GM19193 (cell line): ENCODE measurements around the gene FBF1.

Source experiments
- POLR2A ChIP-seq: IDR thresholded peaks from 4 replicates; pipeline ENCODE4 v1.6.1; 2011; ENCODE audit not compliant: insufficient read depth, insufficient read length; ENCODE audit errors: extremely low read depth

The FBF1 gene

DNA sequence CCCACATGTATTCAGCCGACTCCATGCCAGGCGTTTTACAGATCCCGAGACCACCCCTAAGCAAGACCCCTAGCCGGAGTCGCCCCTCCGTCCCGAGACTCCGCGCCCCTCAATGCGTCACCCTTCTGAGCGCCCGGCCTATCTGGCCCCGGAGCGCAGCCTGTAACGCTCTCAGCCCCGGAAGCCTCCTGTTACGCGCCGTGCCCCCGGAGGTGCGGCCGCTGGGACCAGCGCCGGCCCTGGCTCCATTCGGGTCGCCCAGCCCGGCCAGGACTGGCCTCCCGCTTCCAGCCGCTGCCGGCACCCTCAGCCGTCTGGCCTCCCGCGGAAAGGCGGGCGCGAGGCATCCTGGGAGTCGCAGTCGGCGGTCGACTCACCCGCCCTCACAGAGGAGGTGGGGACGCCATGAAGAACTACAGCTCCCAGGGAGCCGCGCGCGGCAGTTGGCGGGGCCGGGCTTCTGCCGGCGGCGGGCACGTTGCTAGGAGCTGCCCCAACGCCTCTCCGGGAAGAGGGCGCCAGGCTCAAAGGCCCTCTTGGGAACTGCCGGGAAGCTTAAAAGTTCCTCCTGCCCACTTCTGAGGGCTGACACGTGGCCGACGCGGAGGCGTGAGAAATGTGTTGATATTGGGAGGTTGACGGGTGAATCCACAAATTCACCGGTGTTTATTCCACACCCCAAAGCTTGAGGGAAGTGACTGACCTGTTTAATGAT lies at the start of gene FBF1:
FBF1 (minus strand) TSS at position 316 of the 715 bp plus-strand sequence. CDS start 2,893 bp downstream, outside the sequence.
- TF ChIP-seq POLR2A, result peak; percentile 82

DNA sequence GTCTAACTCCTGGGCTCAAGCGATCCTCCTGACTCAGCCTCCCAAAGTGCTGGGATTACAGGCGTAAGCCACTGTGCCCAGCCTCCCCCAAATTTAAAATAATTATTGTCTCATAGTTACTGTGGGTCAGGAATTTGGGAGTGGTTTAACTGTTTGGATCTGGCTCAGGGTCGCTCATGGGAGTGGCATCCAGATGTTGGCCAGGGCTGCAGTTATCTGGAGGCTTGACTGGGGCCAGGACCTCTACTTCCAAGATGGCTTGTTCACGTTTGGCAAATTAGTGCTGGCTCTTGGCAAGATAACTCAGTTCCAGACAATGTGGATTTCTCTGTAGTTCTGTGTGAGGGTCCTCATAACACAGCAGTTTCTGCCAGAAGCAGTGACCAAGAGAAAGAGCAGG lies 46.2 kb upstream of the FBF1 start:
- TF ChIP-seq POLR2A, result no peak

DNA sequence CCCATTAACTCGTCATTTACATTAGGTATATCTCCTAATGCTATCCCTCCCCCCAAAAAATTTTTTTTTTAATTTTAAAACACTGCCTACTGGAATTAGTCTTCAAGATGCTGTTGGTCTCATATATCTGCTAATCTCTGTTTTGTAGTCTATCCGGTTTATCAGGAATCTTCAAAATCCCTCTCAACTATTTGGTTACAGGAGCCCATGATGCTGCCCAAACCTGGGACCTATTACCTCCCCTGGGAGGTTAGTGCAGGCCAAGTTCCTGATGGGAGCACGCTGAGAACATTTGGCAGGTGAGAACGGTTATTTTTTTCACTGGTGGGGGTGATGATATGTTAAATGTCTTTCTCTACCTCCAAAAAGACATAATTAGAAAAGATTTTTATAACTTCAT lies 45.1 kb upstream of the FBF1 start:
- TF ChIP-seq POLR2A, result no peak

- no peak for TF ChIP-seq POLR2A
These were observed 42.8 kb upstream of the FBF1 start for GRCh38 chr17:75983501-75984181.

GRCh38 chr17:75981019-75981615 lies 40.3 kb upstream of the FBF1 start:
- TF ChIP-seq POLR2A, result no peak

- TF ChIP-seq POLR2A, result no peak
These were observed 39.6 kb upstream of the FBF1 start for GRCh38 chr17:75980188-75981018.

DNA sequence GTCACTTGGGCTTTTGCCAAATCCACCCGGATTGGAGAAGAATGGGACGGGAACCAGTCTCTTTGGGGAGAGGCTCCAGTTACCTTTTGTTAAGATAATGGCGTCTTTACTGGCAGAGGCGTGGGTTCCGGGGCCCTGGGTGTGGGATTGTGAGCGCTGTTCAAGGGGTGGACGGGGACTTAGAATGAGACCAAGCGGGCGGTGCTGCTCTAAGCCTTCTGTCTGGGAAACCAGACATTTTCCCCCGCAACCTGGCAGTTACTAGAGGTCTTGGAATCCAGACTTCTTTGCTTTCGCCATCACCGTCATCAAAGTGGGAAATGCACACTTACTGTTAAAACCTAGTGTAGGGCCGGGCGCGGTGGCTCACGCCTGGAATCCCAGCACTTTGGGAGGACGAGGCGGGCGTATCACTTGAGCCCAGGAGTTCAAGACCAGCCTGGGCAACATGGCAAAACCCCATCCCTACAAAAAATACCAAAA lies 38.9 kb upstream of the FBF1 start:
- TF ChIP-seq POLR2A, result no peak

GRCh38 chr17:75978938-75979704 lies 38.3 kb upstream of the FBF1 start, which contains the start of the genes ACOX1 and TEN1:
ACOX1 (minus strand) TSS chr17:75979166; CDS start chr17:75979073, 93 bp downstream.
TEN1 (plus strand) TSS chr17:75979240; CDS start chr17:75986193, 6,953 bp downstream.
- peak; percentile 92 for TF ChIP-seq POLR2A

GRCh38 chr17:75976175-75976848 lies 35.5 kb upstream of the FBF1 start:
- no peak for TF ChIP-seq POLR2A

GRCh38 chr17:75975757-75976174 lies 34.9 kb upstream of the FBF1 start:
- no peak for TF ChIP-seq POLR2A

GRCh38 chr17:75970626-75971025 lies 29.8 kb upstream of the FBF1 start:
- no peak for TF ChIP-seq POLR2A

- TF ChIP-seq POLR2A, result no peak
These were observed 29.2 kb upstream of the FBF1 start for GRCh38 chr17:75970011-75970523.

GRCh38 chr17:75965468-75965867 lies 24.6 kb upstream of the FBF1 start:
- no peak for TF ChIP-seq POLR2A
